ENCODE results near the gene MVK.

DNA sequence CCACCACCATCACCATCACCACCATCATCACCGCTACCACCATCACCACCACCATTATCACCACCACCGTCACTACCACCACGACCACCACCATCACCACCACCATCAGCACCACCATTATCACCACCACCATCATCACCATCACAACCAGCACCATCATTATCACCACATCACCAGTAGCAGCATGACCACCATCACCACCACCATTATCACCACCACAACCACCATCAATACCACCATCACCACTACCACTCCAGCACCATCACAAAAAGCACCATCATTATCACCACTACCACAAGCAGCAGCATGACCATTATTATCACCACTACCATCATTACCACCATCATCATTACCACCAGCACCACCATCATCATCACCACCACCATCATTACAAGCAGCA, 62.1 kb downstream of the MVK start:
- TF ChIP-seq CTCF (IDR thresholded peaks at IDR 0.05) (no peak), POLR2A (IDR thresholded peaks at IDR 0.05) (no peak), POLR2AphosphoS5 (IDR thresholded peaks at IDR 0.05) (no peak)

Measured in breast epithelium (tissue), 3 donors.